ENCODE measurements around the gene RAD52.

RAD52 gene

GRCh38 chr12:913919-914698 is 35.4 kb downstream of the RAD52 start:
- DNase-seq (ENCODE audit: low read depth) = peak; percentile 91

- no peak for DNase-seq (ENCODE audit: low read depth)
Observed at GRCh38 chr12:912466-913235, 36.8 kb downstream of the RAD52 start.

GRCh38 chr12:911191-911826 is 38.2 kb downstream of the RAD52 start:
- DNase-seq (ENCODE audit: low read depth) = no peak

GRCh38 chr12:910416-910815 is 39.1 kb downstream of the RAD52 start:
- no peak for DNase-seq (ENCODE audit: low read depth)

GRCh38 chr12:909861-910260 is 39.6 kb downstream of the RAD52 start:
- no peak for DNase-seq (ENCODE audit: low read depth)

GRCh38 chr12:907413-908185 is 41.9 kb downstream of the RAD52 start:
- DNase-seq (ENCODE audit: low read depth) = no peak

GRCh38 chr12:906062-906585 is 43.4 kb downstream of the RAD52 start:
- no peak for DNase-seq (ENCODE audit: low read depth)

- no peak for DNase-seq (ENCODE audit: low read depth)
Observed at GRCh38 chr12:905261-906031, 44.0 kb downstream of the RAD52 start.

- DNase-seq (ENCODE audit: low read depth) = no peak
Observed at GRCh38 chr12:904010-904414, 45.5 kb downstream of the RAD52 start.

- no peak for DNase-seq (ENCODE audit: low read depth)
Observed at GRCh38 chr12:903055-903454, 46.4 kb downstream of the RAD52 start.

GRCh38 chr12:902581-902980 is 46.9 kb downstream of the RAD52 start:
- DNase-seq (ENCODE audit: low read depth) = no peak

GRCh38 chr12:897386-897785 is 52.1 kb downstream of the RAD52 start:
- no peak for DNase-seq (ENCODE audit: low read depth)

GRCh38 chr12:896031-896430 is 53.5 kb downstream of the RAD52 start:
- DNase-seq (ENCODE audit: low read depth) = no peak

- no peak for DNase-seq (ENCODE audit: low read depth)
Observed at GRCh38 chr12:894226-894625, 55.3 kb downstream of the RAD52 start.

- no peak for DNase-seq (ENCODE audit: low read depth)
Observed at GRCh38 chr12:886206-886605, 63.3 kb downstream of the RAD52 start.

GRCh38 chr12:885701-886100 is 63.8 kb downstream of the RAD52 start:
- DNase-seq (ENCODE audit: low read depth) = no peak

GRCh38 chr12:884746-885414 is 64.6 kb downstream of the RAD52 start:
- DNase-seq (ENCODE audit: low read depth) = no peak

GRCh38 chr12:880656-881055 is 68.8 kb downstream of the RAD52 start:
- DNase-seq (ENCODE audit: low read depth) = no peak

GRCh38 chr12:879641-880040 is 69.9 kb downstream of the RAD52 start:
- peak; percentile 74 for DNase-seq (ENCODE audit: low read depth)

- peak; percentile 29 for DNase-seq (ENCODE audit: low read depth)
Observed at GRCh38 chr12:873954-874353, 75.5 kb downstream of the RAD52 start.

- no peak for DNase-seq (ENCODE audit: low read depth)
Observed at GRCh38 chr12:870378-870777, 79.1 kb downstream of the RAD52 start.
